ENCODE results near the gene PGM2L1.

PGM2L1 gene

GRCh38 chr11:74288161-74288560 lies 110.1 kb downstream of the PGM2L1 start:
- no peak for DNase-seq

GRCh38 chr11:74284466-74284865 lies 113.8 kb downstream of the PGM2L1 start:
- DNase-seq = no peak

- DNase-seq = no peak
Measured at GRCh38 chr11:74283580-74284180, 114.6 kb downstream of the PGM2L1 start.

GRCh38 chr11:74282914-74283371 lies 115.3 kb downstream of the PGM2L1 start:
- DNase-seq = peak; percentile 28

- peak; percentile 87 for DNase-seq
Measured at GRCh38 chr11:74282421-74282820, 115.8 kb downstream of the PGM2L1 start.

- no peak for DNase-seq
Measured at GRCh38 chr11:74280494-74280893, 117.7 kb downstream of the PGM2L1 start.

Data from DMS79 treated with DMSO at 0.1 percent for 48 hours (cell line).